GM18519 (cell line): ENCODE results near the gene TRIM44.
"Not testable (repeated sequence)": the region's sequence is repeated elsewhere in the genome, so short reads cannot be mapped to it uniquely, and the experiment has no call there.

Source experiments
- ATAC-seq: cut with Tn5 transposase; IDR thresholded peaks from one replicate; pipeline ENCODE4 v1.9.1; 2021; ENCODE audit warnings: mild to moderate bottlenecking, moderate library complexity; ENCODE audit not compliant: unreplicated experiment, low FRiP score

The TRIM44 gene

GRCh38 chr11:35631891-35632290 lies 30.7 kb upstream of the TRIM44 start:
- no peak for ATAC-seq

GRCh38 chr11:35632301-35632700 lies 30.3 kb upstream of the TRIM44 start:
- no peak for ATAC-seq

GRCh38 chr11:35633827-35634423 lies 28.6 kb upstream of the TRIM44 start:
- no peak for ATAC-seq

- no peak for ATAC-seq
These were observed 26.6 kb upstream of the TRIM44 start for GRCh38 chr11:35635933-35636332.

- no peak for ATAC-seq
These were observed 22.9 kb upstream of the TRIM44 start for GRCh38 chr11:35639591-35640179.

- no peak for ATAC-seq
These were observed 21.2 kb upstream of the TRIM44 start for GRCh38 chr11:35641171-35641897.

- ATAC-seq = no peak
These were observed 20.6 kb upstream of the TRIM44 start for GRCh38 chr11:35641964-35642363.

GRCh38 chr11:35647421-35648093 lies 15.0 kb upstream of the TRIM44 start:
- no peak for ATAC-seq

GRCh38 chr11:35650006-35650405 lies 12.6 kb upstream of the TRIM44 start:
- ATAC-seq = no peak

GRCh38 chr11:35650467-35650866 lies 12.1 kb upstream of the TRIM44 start:
- no peak for ATAC-seq

GRCh38 chr11:35651263-35651662 lies 11.3 kb upstream of the TRIM44 start:
- no peak for ATAC-seq

GRCh38 chr11:35652786-35653185 lies 9.8 kb upstream of the TRIM44 start:
- not testable (repeated sequence) for ATAC-seq

GRCh38 chr11:35654711-35655110 lies 7.9 kb upstream of the TRIM44 start:
- no peak for ATAC-seq

- no peak for ATAC-seq
These were observed 7.3 kb upstream of the TRIM44 start for GRCh38 chr11:35655254-35655653.

- no peak for ATAC-seq
These were observed 6.7 kb upstream of the TRIM44 start for GRCh38 chr11:35655856-35656255.

- ATAC-seq = no peak
These were observed 4.3 kb upstream of the TRIM44 start for GRCh38 chr11:35658020-35658948.

GRCh38 chr11:35661534-35661933 lies 1.0 kb upstream of the TRIM44 start:
- no peak for ATAC-seq

- peak; percentile 13 for ATAC-seq
These were observed 420 bp upstream of the TRIM44 start for GRCh38 chr11:35662061-35662648.

- ATAC-seq = no peak
These were observed 780 bp downstream of the TRIM44 start for GRCh38 chr11:35663408-35663702.

GRCh38 chr11:35664977-35665441 lies 2.4 kb downstream of the TRIM44 start:
- ATAC-seq = no peak
